ENCODE results near the gene DNAH7. TPM values are rescaled to one million over a fixed set of nuclear protein-coding genes. Genes with fewer than 3 reads are reported as not detected.

The DNAH7 gene
- total and polyA plus RNA-seq, 2 of the 8 experiments (the other 6 are each of a cell fraction or from before 2014, with no cell fraction given), result 0.07 to 0.08 TPM

DNA sequence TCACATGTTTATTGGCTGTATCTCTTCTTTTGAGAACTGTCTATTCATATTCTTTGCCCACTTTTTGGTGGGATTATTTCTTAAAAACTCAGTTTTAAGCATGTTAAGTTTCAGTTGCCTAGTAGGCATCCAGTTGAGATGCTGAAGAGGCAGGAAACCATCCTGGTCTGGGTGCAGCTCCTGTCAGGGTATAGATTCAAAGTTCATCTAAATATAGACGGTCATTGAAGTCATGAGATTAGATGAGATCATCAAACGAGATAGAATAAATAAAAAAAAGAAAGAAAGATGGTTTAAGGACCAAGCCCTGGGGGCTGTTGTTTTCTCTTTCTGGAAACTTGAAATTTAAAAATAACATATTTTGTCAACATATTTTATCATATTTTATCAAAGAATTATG is 9.2 kb upstream of the DNAH7 start:
- FAIRE-seq (no peak), DNase-seq (ENCODE audit: low read depth in 1 of 2, low spot score in 2 of 2) (no peak)
- Histone ChIP-seq H2AK5ac (ENCODE audit: low read depth, low read length) (no peak overlapping the region), H3K79me1 (ENCODE audit: low read depth, low read length) (no peaks in the 10 kb centered on the region), H2BK12ac (ENCODE audit: low read depth, low read length) (no peak overlapping the region), H4K8ac (ENCODE audit: extremely low read depth, insufficient read depth, low read length) (no peak overlapping the region), H3K4me3 (ENCODE audit: extremely low read depth in 1 of 4, insufficient read depth in 2 of 4, low read depth in 3 of 4, low read length in 4 of 4) (no peak overlapping the region), H4K5ac (ENCODE audit: insufficient read length, low read depth, low read length) (no peak overlapping the region), H3K27ac (ENCODE audit: low read depth, low read length) (no peak overlapping the region), H3K9me3 (ENCODE audit: insufficient read depth in 2 of 2, low read depth in 1 of 2, low read length in 1 of 2) (peaks cover 0 to 5% of the 10 kb centered on the region in 2 experiments; a peak in 2 of 4 replicates), H4K20me1 (replicated peaks in 1 of 2; ENCODE audit: control insufficient read depth in 1 of 2, insufficient read depth in 2 of 2, low read length in 2 of 2) (no peaks in the 10 kb centered on the region), H3K4me2 (ENCODE audit: insufficient read depth in 1 of 2, low read depth in 2 of 2, low read length in 2 of 2) (no peak overlapping the region), H3K23me2 (ENCODE audit: low read depth, low read length) (no peaks in the 10 kb centered on the region), H2BK5ac (ENCODE audit: low read depth, low read length) (no peak overlapping the region), H3K14ac (ENCODE audit: insufficient read length) (no peak overlapping the region), H3K36me3 (ENCODE audit: control insufficient read depth in 2 of 4, insufficient read depth in 4 of 4, low read length in 3 of 4) (no peaks in the 10 kb centered on the region), H3K18ac (ENCODE audit: extremely low read depth, low read length) (no peak overlapping the region), H3K9ac (replicated peaks in 1 of 4; ENCODE audit: extremely low read depth in 1 of 4, low read depth in 3 of 4, low read length in 3 of 4) (no peak overlapping the region), H3K23ac (ENCODE audit: insufficient read length) (no peak overlapping the region), H2AFZ (ENCODE audit: low read length) (no peak overlapping the region), H3K56ac (replicated peaks; ENCODE audit: insufficient read length, low read depth, low read length) (no peak overlapping the region), H3K79me2 (ENCODE audit: control insufficient read depth in 1 of 2, insufficient read depth in 2 of 2, low read length in 2 of 2) (no peaks in the 10 kb centered on the region), H2BK20ac (ENCODE audit: low read length) (no peak overlapping the region), H3K4me1 (replicated peaks in 1 of 4; ENCODE audit: control insufficient read depth in 3 of 4, insufficient read depth in 4 of 4, low read length in 3 of 4) (no peaks in the 10 kb centered on the region; a peak in 1 of 7 replicates), H3K27me3 (replicated peaks in 1 of 4; ENCODE audit: control insufficient read depth in 3 of 4, extremely low read depth in 1 of 4, insufficient read depth in 3 of 4, low read length in 3 of 4) (no peaks in the 10 kb centered on the region), H2BK120ac (replicated peaks; ENCODE audit: low read depth, low read length) (no peak overlapping the region), H2BK15ac (ENCODE audit: low read length) (no peak overlapping the region), H3K4ac (replicated peaks; ENCODE audit: insufficient read length, low read depth, low read length) (no peak overlapping the region), H4K91ac (replicated peaks; ENCODE audit: insufficient read length, low read length) (no peak overlapping the region)
- TF ChIP-seq HDAC6 (IDR thresholded peaks at IDR 0.05; ENCODE audit: low read depth, low read length) (no peak), CHD1 (IDR thresholded peaks at IDR 0.05; ENCODE audit: low read depth, low read length) (no peak), NRF1 (IDR thresholded peaks at IDR 0.05; ENCODE audit: low read depth, low read length) (no peak)
- TF ChIP-seq, protein P1, sequence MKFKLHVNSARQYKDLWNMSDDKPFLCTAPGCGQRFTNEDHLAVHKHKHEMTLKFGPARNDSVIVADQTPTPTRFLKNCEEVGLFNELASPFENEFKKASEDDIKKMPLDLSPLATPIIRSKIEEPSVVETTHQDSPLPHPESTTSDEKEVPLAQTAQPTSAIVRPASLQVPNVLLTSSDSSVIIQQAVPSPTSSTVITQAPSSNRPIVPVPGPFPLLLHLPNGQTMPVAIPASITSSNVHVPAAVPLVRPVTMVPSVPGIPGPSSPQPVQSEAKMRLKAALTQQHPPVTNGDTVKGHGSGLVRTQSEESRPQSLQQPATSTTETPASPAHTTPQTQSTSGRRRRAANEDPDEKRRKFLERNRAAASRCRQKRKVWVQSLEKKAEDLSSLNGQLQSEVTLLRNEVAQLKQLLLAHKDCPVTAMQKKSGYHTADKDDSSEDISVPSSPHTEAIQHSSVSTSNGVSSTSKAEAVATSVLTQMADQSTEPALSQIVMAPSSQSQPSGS (IDR thresholded peaks at IDR 0.05; ENCODE audit: low read length), result no peak
- TF ChIP-seq, protein P2, sequence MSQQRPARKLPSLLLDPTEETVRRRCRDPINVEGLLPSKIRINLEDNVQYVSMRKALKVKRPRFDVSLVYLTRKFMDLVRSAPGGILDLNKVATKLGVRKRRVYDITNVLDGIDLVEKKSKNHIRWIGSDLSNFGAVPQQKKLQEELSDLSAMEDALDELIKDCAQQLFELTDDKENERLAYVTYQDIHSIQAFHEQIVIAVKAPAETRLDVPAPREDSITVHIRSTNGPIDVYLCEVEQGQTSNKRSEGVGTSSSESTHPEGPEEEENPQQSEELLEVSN (IDR thresholded peaks at IDR 0.05), result no peak
- POLR2A ChIA-PET (ENCODE audit: partially characterized antibody), result interaction anchor here (1.5 kb wide), 1 partner anchor 9 kb away, joined by 5 read pairs; the partner anchor contains the start of gene DNAH7
- WGBS, 2 experiments (ENCODE audit: extremely low coverage in 1 of 2, insufficient coverage in 1 of 2, insufficient read length in 1 of 2, insufficient replicate concordance in 2 of 2, low coverage in 1 of 2, low lambda C conversion rate in 2 of 2, missing lambda C conversion rate in 1 of 2), result 79% methylated on average over 2 of the region's 2 CpGs; no CpG with 5 or more reads in 1 of the 2 experiments
- CTCF ChIA-PET (ENCODE audit: partially characterized antibody), result interaction anchor here (0.6 to 9.3 kb wide), 67 partner anchors 9 to 725 kb away, joined by 3 to 84 read pairs (median 4); partner anchors contain the start of gene DNAH7
